HG03575 (cell line): ENCODE data around the gene POLD4.

Experiments used
- ATAC-seq: cut with Tn5 transposase; IDR thresholded peaks from one replicate; pipeline ENCODE4 v1.9.1; 2021; ENCODE audit not compliant: unreplicated experiment, insufficient number of reproducible peaks, low FRiP score; ENCODE audit errors: extremely low read depth

POLD4 gene

DNA sequence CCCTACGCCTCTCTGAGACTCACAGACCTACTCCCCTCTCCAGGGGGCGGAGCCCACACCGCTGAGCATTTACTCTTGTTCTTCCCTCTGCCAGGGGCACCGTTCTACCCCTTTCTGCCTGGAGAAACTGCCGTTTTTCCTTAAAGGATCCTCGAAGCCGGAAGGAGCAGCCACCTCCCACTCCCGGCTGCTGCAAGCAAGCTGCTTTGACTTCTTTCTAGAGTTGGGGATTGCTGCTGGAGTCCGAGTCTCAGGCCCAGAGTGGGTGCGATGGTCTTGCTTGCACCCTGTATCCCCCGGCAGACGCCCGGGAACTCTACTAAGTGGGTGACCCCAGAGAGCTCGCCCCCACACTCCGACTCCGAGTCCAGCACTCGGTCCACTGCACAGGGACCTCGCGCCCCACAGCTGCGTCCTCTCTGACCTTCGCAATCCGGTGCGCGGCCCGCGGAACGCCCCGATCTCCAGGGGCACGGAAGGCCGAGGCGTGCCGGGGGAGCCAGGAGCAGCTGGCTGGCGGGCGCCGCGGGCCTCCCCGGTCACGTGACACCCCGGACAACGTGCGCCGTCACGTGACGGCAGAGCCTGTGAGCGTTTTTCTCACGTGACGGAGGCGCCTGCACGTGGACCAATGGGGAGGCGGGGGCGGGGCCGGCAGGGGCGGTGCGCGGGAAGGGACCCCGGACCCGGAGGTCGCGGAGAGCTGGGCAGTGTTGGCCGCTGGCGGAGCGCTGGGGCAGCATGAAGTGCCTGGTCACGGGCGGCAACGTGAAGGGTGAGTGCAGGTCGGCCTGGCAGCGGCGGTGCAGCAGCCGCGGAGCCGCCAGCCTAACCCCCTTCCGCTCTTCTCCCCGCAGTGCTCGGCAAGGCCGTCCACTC is 38.2 kb upstream of the POLD4 start, which contains the start of gene RAD9A:
TSS of gene RAD9A (plus strand) at position 683 of the 879 bp plus-strand sequence. CDS start at position 742, 59 bp downstream.
- no peak for ATAC-seq

DNA sequence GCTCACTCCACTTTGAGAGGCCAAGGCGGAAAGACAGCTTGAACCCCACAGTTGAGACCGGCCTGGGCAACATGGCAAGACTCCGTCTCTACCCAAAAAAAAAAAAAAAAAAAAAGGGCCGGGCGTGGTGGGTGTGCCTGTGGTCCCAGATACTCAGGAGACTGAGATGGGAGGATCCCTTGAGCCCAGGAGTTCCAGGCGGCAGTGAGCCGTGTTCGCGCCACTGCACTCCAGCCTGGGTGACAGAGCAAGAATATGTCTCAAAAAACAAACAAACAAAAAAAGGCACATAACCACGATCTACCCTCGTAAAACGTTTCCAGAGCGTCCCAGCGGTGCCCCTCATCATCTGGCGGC is 37.6 kb upstream of the POLD4 start:
- ATAC-seq = no peak

DNA sequence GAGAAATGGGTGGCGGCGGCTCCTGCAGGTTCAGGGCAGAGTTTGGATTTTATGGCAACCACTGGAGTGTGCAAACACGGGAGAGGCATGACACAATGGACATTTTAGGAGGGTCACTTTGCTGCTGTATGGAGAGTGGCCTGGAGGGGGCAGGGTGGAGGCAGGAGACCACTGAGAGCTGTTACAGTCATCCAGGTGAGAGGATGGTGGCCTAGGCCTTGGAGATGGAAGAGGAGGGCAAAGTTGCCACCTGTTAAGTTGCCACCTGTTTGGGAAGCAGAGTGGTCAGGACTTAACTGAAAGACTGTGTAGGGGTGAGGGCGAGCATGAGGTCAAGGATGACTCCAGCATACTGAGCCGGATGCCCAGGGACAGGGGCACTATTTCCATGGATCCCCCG is 36.1 kb upstream of the POLD4 start:
- no peak for ATAC-seq

DNA sequence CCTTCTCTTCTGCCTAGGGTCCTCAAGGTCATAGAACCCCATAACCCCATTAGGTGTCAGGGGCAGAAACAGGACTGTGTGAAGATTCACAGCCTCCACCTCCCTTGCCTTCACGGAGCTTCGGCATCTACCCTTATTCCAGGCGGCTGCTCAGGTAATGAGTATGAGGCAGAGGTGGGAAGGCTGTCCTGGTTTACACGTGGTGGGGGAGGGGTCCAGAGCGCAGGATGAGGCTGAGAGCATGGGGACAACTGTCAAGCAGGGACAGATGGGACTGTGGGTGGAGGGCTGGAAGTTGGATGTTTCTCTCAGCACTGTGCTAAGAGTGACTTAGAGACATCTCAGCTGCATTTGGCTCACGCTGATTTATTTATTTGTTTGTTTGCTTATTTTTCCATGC is 34.2 kb upstream of the POLD4 start:
- ATAC-seq = no peak

DNA sequence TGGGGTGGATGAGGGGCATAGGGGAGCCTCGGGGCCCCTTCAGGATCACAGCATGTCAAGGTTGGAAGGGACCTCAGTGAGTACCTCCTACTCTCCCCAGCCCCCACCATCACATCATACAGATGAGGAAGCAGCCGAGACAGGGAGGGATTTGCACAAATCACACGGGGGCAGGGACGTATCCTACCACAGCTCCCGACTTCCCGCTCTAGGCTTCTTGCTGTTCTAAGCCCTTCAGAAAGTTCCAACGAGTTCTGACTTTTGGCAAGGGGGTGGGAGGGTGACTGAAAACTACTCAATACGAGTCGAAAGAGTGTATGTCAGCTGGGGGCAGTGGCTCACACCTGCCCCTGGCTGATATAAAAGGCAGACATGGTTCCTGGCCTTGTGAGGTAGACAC is 33.7 kb upstream of the POLD4 start:
- ATAC-seq = no peak

DNA sequence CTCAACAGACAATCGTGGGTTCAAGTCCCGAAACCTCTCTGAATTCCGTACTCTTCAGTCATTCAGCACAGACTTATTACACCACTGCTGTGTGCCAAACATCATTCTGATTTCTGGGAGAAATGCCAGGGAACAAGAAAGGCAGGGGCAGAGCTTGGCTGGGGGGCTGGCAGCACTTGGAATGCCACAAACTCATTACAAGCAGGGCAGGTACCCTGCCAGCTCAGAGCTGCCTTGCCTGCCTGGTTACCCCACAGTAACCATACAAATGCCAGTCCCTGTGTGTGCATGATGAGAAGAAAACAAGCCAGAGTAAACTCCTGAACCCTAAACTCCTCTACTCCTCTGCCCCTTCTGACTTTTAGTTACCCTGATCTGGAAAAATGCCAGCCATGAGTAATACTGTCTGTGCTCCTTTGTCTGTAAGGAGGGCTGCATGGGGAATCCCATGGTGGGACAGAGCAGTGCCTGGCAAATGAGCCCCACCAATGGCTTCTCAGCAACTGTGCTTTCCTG is 31.6 kb upstream of the POLD4 start:
- ATAC-seq = no peak

DNA sequence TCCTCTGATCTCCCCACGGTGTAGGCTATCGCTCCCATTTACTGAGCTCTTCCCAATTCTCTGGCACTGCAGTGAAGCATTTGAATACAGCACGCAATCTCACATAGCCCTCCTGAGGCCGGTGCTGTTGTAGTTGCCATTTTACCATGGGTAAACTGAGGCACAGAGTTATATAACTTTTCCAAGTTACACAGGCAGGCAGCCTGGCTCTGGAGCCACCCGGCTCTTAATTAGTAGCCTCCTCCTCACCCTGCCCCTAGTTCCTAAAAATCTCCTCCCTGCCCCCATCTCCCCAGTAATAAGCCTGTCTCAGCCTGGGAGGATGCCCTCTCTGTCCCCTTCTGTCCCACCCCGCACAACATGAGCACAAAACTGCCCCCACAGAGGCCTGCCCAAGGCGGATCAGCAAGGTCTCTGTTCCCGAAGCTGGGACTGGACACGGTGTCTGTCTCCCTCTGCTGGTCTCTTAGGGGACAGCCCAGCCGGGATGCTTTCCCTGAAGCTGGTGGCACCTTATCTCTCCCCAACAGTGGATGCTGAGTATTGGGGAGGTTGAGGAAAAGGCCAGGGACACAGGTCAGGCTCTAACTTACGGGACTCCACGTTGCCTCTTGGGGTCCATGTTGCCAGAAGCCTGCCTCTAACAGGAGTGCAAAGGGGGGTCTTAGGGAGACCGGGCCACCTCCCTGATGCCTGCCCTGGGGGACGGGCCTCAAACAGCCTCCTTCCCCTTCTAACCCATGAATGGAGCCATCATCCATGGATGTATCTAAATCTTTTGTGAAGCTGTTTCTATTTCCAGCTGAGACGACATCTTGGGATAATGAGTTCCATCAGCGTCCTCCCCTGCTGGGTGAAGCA is 29.2 kb upstream of the POLD4 start:
- no peak for ATAC-seq

DNA sequence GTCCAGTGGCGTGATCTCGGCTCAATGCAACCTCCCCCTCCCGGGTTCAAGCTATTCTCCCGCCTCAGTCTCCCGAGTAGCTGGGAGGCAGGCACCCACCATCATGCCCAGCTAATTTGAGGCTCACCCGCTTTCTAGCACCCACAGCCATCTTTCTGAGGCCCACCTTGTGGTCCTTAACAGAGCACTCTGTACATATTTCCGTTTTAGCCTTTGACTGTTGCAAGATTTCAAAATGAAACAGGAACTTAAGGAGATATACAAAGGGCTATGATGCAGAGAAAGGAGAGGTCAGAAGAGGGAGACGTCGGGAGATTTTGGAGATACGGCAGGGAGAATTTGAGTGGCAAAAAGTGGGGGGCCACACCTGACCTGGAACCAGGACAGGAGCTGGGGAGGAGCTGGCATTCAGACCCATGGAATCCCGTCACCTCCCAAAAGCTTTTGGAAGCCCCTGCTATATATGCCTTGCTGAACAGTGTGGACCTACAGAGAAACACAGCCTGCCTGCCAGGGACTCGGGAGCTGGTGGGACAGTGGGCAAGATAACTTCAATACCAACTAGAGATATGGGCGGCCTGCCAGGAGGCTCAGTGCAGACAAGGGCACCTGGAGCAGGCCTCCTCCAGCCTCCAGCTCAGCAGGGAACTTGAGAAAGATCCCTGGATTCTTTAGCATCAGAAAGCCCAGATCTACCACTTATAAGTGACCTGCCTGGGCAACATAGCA is 28.1 kb upstream of the POLD4 start:
- no peak for ATAC-seq

DNA sequence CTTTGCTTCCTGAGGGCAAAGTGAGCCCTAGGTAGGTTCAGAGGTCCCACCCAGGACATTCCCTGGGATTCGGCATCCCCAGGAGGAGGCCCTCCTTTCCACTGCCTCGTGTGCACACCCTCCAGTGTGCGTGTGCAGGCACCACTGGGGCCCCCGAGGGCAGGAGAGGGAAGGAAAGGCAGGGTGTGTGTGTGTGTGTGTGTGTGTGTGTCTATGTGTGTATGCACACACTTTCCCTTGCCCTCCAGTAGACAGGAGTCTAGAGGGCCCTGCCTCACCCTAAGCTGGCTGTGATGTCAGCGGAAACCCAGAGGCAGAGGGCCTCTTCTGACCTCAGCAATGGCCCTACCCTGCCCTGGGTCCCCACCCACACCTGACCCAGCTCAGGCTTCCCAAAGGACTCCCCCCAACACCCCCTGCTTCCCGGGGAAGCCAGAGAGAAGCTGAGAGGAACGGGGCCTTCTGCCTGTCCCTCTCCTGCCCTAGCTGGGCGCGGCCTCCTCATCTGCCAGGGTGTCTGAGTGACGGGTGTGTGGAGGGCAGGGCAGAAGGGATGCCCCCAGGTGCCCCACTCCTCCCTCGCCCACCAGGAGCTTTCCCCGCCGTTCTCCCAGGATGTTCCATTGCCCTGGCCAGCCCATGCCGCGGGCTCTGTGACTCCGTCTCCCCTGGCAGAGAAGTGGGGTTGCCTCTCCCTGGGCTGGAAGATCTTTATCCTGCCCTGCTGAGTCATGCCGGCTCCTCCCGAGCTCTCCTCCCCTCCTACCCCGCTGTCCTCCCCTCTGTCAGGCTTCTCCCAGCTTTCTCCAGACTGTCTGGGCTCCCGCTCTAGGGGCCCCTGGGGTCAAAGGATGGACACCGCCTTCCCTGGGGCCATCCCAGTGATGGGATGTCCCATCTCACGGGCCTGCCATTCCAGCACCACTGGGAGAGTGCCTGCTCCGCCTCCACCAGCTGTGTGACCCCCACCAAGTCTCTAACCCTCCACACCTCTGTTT is 26.0 kb upstream of the POLD4 start:
- ATAC-seq = no peak

DNA sequence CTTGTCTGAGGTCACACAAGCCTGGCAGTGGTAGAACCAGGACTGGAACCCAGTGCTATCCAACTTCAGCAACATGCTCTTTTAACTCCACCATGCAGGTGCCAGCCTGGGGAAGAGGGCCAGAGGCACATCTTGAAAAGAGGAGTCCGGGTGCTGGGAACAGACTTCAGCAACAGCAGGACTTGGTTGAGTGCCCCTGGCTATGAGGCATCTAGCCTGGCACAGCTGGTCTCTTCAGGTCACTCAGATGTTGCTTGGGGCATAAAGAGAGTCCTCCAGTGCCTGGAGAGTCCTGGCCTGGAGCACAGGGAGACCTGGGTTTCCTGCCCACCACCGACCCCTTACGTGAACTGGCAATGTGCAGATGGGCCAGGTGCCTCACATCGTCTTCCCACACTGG is 25.2 kb upstream of the POLD4 start:
- no peak for ATAC-seq

DNA sequence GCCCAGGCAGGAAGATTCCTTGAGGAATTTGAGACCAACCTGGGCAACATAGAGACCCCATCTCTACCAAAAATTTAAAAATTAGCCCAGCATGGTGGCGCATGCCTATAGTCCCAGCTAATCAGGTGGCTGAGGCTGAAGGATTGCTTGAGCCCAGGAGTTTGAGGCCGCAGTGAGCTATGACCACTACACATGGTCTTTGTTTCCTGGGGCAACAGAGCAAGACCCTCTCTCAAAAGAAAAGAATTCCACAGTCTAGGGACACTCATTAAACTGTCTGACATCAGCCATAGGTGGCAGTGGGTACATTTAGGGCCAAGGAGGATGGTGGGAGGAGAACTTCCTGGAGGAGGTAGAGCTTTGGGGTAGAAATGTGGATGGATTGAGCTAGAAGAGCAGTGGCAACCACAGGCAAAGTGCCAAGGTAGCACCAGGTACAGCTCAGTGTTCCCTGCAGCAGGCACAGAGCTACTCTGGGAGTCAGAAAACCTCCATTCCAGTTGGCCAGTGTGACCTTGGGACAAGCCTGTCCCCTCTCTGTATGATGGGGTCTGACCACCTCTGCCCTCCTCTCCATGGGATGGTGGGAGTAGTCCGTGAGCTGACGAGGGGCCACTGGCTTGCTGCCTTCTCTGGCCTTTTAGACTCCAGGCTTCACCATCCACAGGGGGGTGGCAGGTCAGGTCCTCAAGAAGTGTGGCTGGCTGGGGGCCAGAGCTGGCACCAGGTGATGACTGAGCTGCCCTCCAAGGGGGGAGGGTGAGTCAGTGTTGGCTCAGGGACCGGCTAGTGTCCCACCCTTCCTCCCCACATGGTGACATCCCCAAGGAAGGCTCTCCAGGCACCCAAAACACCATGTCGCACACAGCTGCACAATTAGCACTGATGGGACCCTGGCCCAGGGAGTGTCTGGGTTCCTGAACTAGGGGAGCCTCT is 23.8 kb upstream of the POLD4 start:
- ATAC-seq = no peak

DNA sequence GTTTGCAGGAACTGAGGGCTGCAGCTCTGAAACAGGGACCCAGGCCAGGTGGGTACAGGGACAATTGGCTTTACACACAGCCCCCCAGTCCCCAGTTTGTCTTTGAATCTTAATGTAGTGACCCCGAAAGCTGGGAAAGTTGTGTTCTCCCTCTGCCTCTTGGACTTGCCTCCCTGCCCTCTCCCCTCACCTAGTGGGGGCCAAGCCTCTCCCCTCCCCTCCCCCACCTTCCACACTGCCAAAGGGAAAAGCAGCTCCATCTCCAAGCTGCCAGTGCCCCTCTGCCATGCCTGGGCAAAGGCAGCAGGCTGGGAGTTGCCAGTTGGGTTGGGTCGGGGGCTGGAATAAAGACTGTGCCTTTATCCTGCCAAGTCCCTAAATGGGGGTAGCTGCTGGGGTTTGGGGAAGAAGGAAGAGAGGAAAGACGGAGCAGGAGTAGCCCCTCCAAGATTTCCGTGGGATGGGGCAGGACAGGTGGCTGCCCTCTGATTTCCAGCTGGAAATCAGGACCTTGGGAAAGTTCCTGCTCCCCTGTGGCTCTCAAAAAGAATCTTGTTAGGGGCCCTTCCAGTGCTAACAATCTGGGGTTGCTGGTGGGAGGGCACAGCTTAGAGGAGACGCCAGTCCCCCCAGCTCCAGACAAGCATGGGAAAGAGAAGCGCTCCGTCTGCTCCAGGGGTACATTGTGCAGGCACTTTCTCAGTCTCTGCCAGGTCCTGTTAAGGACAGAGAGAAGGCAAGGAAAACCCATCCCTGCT is 22.9 kb upstream of the POLD4 start:
- no peak for ATAC-seq

DNA sequence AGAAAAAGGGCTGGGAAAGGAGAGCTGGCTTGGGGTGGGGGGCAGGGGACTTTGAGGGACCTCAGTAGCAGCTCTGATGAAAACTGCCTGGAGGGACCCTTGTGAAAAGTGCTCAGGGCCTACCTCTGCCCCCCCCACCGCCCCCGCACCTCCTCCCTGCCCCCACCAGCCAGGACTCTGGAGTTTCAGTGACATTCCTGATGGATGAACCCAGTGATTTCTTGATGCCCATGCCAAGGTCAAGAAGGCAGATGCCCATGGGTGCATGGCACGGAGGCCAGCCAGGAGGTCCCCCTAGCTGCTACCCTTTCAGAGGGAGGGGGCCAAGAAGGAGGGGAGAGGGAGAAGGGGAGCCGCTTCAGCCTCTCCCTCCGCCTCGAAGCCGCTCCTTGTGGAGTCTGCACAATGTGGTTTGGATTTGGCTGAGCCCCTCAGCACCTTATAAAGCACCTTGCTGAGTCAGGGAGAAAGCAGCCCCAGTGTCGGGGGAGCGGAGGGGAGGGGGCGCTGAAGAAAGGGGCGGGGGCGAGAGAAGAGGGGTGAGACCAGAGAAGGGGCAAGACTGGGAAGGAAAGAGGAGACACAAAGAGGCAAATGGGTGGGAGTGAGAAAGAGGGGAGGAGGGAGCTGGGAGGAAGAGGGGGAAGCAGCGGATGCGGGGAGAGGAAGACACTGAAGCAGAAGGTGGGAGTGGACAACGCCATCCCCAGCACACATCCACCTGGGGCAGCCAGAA is 22.1 kb upstream of the POLD4 start:
- no peak for ATAC-seq

DNA sequence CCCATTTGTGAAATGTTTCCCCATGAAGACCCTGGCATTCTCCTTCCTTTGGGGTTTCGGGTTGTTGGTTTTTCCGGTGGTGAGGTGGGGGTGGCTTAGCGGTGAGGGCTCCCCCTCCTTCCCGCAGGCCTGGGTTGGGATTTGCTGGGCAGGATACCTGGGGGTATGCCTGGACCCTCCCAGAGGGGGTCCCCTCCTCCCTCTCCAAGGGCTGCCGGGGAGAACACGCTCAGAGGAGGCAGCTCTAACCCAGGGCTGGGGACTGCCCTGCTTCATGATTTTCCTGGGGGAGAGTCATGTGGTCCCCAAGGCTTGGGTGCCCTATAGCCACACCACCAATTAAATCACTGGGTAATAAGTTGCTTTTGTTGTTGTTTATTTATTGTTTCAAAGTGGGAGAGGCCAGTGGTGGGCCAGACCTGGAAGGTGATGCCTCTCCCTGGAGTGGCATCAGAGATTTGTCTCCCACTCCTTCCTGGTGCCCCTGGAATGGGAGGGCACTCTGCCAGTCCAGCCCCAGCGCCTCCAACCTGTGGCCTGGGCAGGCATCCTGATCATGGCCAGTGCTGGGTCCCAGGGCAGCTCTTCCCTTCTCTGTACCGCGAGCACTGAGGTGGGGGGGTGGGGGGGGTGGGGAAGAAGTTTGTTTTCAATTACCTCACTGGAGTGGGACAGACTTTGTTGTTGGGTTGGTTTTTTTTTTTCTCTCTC is 21.4 kb upstream of the POLD4 start:
- ATAC-seq = no peak
